HEK293T (cell line): ENCODE results near the gene FAM193A.

Source experiments
- CTCF ChIA-PET: fragments of 350-600 bp; formaldehyde crosslinking; extraction: SDS; loops from one replicate; lab custom pipeline; 2021; ENCODE audit warnings: antibody characterized with exemption, inconsistent platforms; lab: Yijun Ruan, JAX
- POLR2A ChIA-PET: fragments of 350-600 bp; formaldehyde crosslinking; extraction: SDS; loops from one replicate; lab custom pipeline; 2020; ENCODE audit warnings: antibody characterized with exemption, inconsistent platforms; lab: Yijun Ruan, JAX
- DNase-seq: peaks from one replicate; pipeline ENCODE4 v3.0.0; 2012; ENCODE audit warnings: mixed read lengths; ENCODE audit errors: extremely low spot score
- ARNT ChIP-seq: fragments of 450-650 bp; IDR thresholded peaks from 2 replicates; pipeline ENCODE4 v1.6.1; 2017; ENCODE audit warnings: mild to moderate bottlenecking
- BHLHE40 ChIP-seq: fragments of 450-650 bp; IDR thresholded peaks from 2 replicates; pipeline ENCODE4 v1.6.1; 2016; ENCODE audit warnings: mild to moderate bottlenecking, moderate library complexity, borderline replicate concordance
- CTBP1 ChIP-seq: fragments of 450-650 bp; IDR thresholded peaks from 2 replicates; pipeline ENCODE4 v1.6.1; 2016; ENCODE audit warnings: borderline replicate concordance
- ELF4 ChIP-seq: fragments of 450-650 bp; IDR thresholded peaks from 2 replicates; pipeline ENCODE4 v1.6.1; 2017; ENCODE audit warnings: antibody characterized with exemption
- FOXA1 ChIP-seq: fragments of 450-650 bp; IDR thresholded peaks from 2 replicates; pipeline ENCODE4 v1.6.1; 2016; ENCODE audit warnings: mild to moderate bottlenecking
- FOXK2 ChIP-seq: fragments of 450-650 bp; IDR thresholded peaks from 2 replicates; pipeline ENCODE4 v1.6.1; 2016; ENCODE audit warnings: mild to moderate bottlenecking
- FOXM1 ChIP-seq: fragments of 450-650 bp; IDR thresholded peaks from 2 replicates; pipeline ENCODE4 v1.6.1; 2017; ENCODE audit warnings: mild to moderate bottlenecking, borderline replicate concordance
- HDGF ChIP-seq: fragments of 450-650 bp; IDR thresholded peaks from 2 replicates; pipeline ENCODE4 v1.6.1; 2017; ENCODE audit warnings: antibody characterized with exemption, borderline replicate concordance
- L3MBTL2 ChIP-seq: fragments of 450-650 bp; conservative IDR thresholded peaks from 2 replicates; pipeline ENCODE4 v1.6.1; 2016; ENCODE audit warnings: mild to moderate bottlenecking
- LEF1 ChIP-seq: fragments of 450-650 bp; IDR thresholded peaks from 2 replicates; pipeline ENCODE4 v1.6.1; 2017; ENCODE audit warnings: mild to moderate bottlenecking, borderline replicate concordance
- NFRKB ChIP-seq: fragments of 450-650 bp; IDR thresholded peaks from 2 replicates; pipeline ENCODE4 v1.6.1; 2016; ENCODE audit warnings: mild to moderate bottlenecking, moderate library complexity
- PKNOX1 ChIP-seq: fragments of 450-650 bp; IDR thresholded peaks from 2 replicates; pipeline ENCODE4 v1.6.1; 2016
- SP1 ChIP-seq: fragments of 450-650 bp; IDR thresholded peaks from 2 replicates; pipeline ENCODE4 v1.6.1; 2017
- SUZ12 ChIP-seq: fragments of 450-650 bp; IDR thresholded peaks from 2 replicates; pipeline ENCODE4 v1.6.1; 2016; ENCODE audit warnings: mild to moderate bottlenecking
- TARDBP ChIP-seq: fragments of 450-650 bp; IDR thresholded peaks from 2 replicates; pipeline ENCODE4 v1.6.1; 2016
- ZNF384 ChIP-seq: fragments of 450-650 bp; IDR thresholded peaks from 2 replicates; pipeline ENCODE4 v1.6.1; 2016

Gene FAM193A

GRCh38 chr4:2503809-2504208 is 32.6 kb upstream of the FAM193A start:
- POLR2A ChIA-PET = no interaction called here
- TF ChIP-seq PKNOX1 (no peak), CTBP1 (no peak), FOXM1 (no peak), NFRKB (no peak), BHLHE40 (no peak), HDGF (no peak), ZNF384 (no peak), SP1 (no peak), FOXA1 (no peak), FOXK2 (no peak), LEF1 (no peak), ELF4 (no peak), SUZ12 (no peak), TARDBP (no peak), ARNT (no peak), L3MBTL2 (no peak)
- CTCF ChIA-PET = no interaction called here
- no peak for DNase-seq

- TF ChIP-seq SUZ12 (no peak), SP1 (no peak), FOXA1 (no peak), BHLHE40 (no peak), FOXK2 (no peak), ZNF384 (no peak), L3MBTL2 (no peak), LEF1 (no peak), CTBP1 (no peak), NFRKB (no peak), TARDBP (no peak), PKNOX1 (no peak), ELF4 (no peak), FOXM1 (no peak), HDGF (no peak), ARNT (no peak)
- no peak for DNase-seq
- ChIA-PET CTCF (interaction anchor here (0.6 kb wide), 1 partner anchor 221 kb away, joined by 5 read pairs; no protein-coding TSS in a partner anchor), POLR2A (interaction anchor here (1.3 kb wide), 1 partner anchor 39 kb away, joined by 6 read pairs; the partner anchor contains the start of gene RNF4)
Observed at GRCh38 chr4:2507259-2507658, 29.2 kb upstream of the FAM193A start.

- TF ChIP-seq ARNT (no peak), BHLHE40 (no peak), ZNF384 (no peak), FOXM1 (no peak), PKNOX1 (no peak), SP1 (no peak), LEF1 (no peak), CTBP1 (no peak), NFRKB (no peak), L3MBTL2 (no peak), FOXK2 (no peak), HDGF (no peak), TARDBP (no peak), ELF4 (no peak), FOXA1 (no peak)
- POLR2A ChIA-PET = interaction anchor here (1.3 kb wide), 1 partner anchor 39 kb away, joined by 6 read pairs; the partner anchor contains the start of gene RNF4
- CTCF ChIA-PET = interaction anchor here (0.6 kb wide), 1 partner anchor 221 kb away, joined by 5 read pairs; no protein-coding TSS in a partner anchor
- no peak for DNase-seq
Observed at GRCh38 chr4:2507855-2508254, 28.6 kb upstream of the FAM193A start.

GRCh38 chr4:2510351-2511259 is 25.8 kb upstream of the FAM193A start:
- no peak for DNase-seq
- ChIA-PET CTCF (no interaction called here), POLR2A (no interaction called here)
- no peak for TF ChIP-seq HDGF
- no peak for TF ChIP-seq ARNT
- no peak for TF ChIP-seq L3MBTL2
- TF ChIP-seq BHLHE40 = no peak
- no peak for TF ChIP-seq FOXA1
- no peak for TF ChIP-seq ELF4
- no peak for TF ChIP-seq FOXK2
- TF ChIP-seq FOXM1 = no peak
- TF ChIP-seq NFRKB = no peak
- no peak for TF ChIP-seq CTBP1
- no peak for TF ChIP-seq LEF1
- no peak for TF ChIP-seq TARDBP
- TF ChIP-seq ZNF384 = no peak
- no peak for TF ChIP-seq SUZ12

- ChIA-PET POLR2A (no interaction called here), CTCF (no interaction called here)
- no peak for DNase-seq
- no peak for TF ChIP-seq LEF1
- no peak for TF ChIP-seq BHLHE40
- TF ChIP-seq ELF4 = no peak
- TF ChIP-seq FOXK2 = no peak
- no peak for TF ChIP-seq PKNOX1
- no peak for TF ChIP-seq NFRKB
- no peak for TF ChIP-seq SUZ12
- no peak for TF ChIP-seq HDGF
- TF ChIP-seq SP1 = no peak
- no peak for TF ChIP-seq L3MBTL2
- TF ChIP-seq FOXA1 = no peak
- TF ChIP-seq FOXM1 = no peak
- TF ChIP-seq ARNT = no peak
- no peak for TF ChIP-seq ZNF384
- TF ChIP-seq TARDBP = no peak
- no peak for TF ChIP-seq CTBP1
Observed at GRCh38 chr4:2511645-2512131, 24.8 kb upstream of the FAM193A start.
